Lower lobe of right lung (tissue), 2 donors: ENCODE results near the gene CNOT2. TPM values are rescaled to one million over a fixed set of nuclear protein-coding genes. Genes with fewer than 3 reads are reported as not detected.

Experiments used
- ATAC-seq, 2 donors: fragments of 200-7000 bp; cut with Tn5 transposase; one replicate each; pipeline ENCODE4 v1.9.1; 2020 to 2022; ENCODE audit warnings: mild to moderate bottlenecking in 2 of 2, moderate library complexity in 2 of 2
- DNase-seq: peaks from one replicate; pipeline ENCODE4 v3.0.0-alpha.2; 2020
- H3K27ac ChIP-seq: fragments of 200-600 bp; one replicate; pipeline ENCODE4 v1.8.0; 2022
- H3K27me3 ChIP-seq: fragments of 200-600 bp; one replicate; pipeline ENCODE4 v1.8.0; 2022; ENCODE audit warnings: low read depth
- H3K36me3 ChIP-seq: fragments of 200-600 bp; one replicate; pipeline ENCODE4 v1.8.0; 2022; ENCODE audit warnings: mild to moderate bottlenecking
- H3K4me1 ChIP-seq: fragments of 200-600 bp; one replicate; pipeline ENCODE4 v1.8.0; 2022
- H3K4me3 ChIP-seq: fragments of 200-600 bp; one replicate; pipeline ENCODE4 v1.8.0; 2022; ENCODE audit warnings: mild to moderate bottlenecking
- H3K9me3 ChIP-seq: fragments of 200-600 bp; one replicate; pipeline ENCODE4 v1.8.0; 2022
- intact Hi-C: fragments of 100-400 bp; cut with DNase I; formaldehyde crosslinking; loops from one replicate; pipeline ENCODE4 v1.11.0; 2022
- total RNA-seq: library from RNA; stranded (reverse); fragmentation: NEBNext Ultra II Directional; extraction: Animal tissue kit (Norgen Biotek cat#: 25700); gene quantifications from one replicate; pipeline ENCODE4 v1.2.1, GENCODE V29; 2021
- TF ChIP-seq, protein P1 (sequence below): fragments of 200-600 bp; IDR thresholded peaks from one replicate; pipeline ENCODE4 v1.8.0; 2022; ENCODE audit warnings: antibody characterized with exemption, mild to moderate bottlenecking
- donor health status: DM: no; HTN: yes; CAD: no; lungs with severe emphysema.

The CNOT2 gene
- total RNA-seq, 1 donor from 2014 or later, result 66.2 TPM

DNA sequence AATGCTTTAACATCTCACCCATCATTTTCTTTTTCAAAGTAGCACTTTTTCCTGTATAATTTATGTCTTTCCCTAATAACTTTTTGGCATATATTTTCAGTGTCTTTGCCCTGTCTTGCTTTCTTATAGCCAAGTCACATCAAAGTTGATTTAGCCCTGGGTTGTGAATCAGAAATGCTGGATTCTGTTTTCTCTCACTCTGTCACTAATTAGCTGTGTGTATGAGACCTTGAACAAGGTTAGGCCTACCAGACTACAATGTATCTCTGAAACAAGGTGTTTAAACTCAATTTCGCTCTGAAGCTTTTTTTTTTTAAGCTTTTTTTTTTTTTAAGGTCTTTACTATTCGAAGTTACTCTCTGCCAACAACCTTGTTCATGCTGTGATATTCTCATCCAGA is 25.7 kb downstream of the CNOT2 start:
- Histone ChIP-seq H3K36me3 (no peaks in the 10 kb centered on the region), H3K4me3 (no peak overlapping the region), H3K4me1 (peaks cover 31% of the 10 kb centered on the region), H3K27ac (no peak overlapping the region), H3K27me3 (no peaks in the 10 kb centered on the region), H3K9me3 (no peaks in the 10 kb centered on the region)
- ATAC-seq (no peak), DNase-seq (no peak)
- intact Hi-C loops, result no loop called here
- TF ChIP-seq, protein P1, sequence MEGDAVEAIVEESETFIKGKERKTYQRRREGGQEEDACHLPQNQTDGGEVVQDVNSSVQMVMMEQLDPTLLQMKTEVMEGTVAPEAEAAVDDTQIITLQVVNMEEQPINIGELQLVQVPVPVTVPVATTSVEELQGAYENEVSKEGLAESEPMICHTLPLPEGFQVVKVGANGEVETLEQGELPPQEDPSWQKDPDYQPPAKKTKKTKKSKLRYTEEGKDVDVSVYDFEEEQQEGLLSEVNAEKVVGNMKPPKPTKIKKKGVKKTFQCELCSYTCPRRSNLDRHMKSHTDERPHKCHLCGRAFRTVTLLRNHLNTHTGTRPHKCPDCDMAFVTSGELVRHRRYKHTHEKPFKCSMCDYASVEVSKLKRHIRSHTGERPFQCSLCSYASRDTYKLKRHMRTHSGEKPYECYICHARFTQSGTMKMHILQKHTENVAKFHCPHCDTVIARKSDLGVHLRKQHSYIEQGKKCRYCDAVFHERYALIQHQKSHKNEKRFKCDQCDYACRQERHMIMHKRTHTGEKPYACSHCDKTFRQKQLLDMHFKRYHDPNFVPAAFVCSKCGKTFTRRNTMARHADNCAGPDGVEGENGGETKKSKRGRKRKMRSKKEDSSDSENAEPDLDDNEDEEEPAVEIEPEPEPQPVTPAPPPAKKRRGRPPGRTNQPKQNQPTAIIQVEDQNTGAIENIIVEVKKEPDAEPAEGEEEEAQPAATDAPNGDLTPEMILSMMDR, result no peak

DNA sequence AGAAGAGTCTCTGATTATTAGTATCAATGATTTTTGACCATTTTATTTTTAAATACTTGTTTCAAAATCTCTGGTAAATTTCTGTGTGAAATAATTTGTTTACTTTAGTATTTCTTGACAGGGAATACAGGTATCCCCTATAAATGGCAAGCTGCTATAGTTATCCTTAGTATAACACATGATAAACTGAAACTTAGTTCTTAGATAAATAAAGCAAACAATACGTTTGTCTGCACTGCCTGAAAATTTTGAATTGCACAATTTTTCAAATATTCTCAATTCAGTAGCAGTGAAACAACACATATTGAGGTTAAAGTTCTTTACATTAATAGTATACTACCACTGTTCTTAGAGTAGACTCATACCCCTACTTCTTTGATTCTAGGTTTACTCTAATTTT is 26.9 kb downstream of the CNOT2 start:
- ATAC-seq (no peak), DNase-seq (no peak)
- H3K4me1 ChIP-seq, result peaks cover 31% of the 10 kb centered on the region
- intact Hi-C loops, result no loop called here
- H3K9me3 ChIP-seq, result no peaks in the 10 kb centered on the region
- no peak overlapping the region for H3K27ac ChIP-seq
- TF ChIP-seq, protein P1, result no peak
- H3K4me3 ChIP-seq, result no peak overlapping the region
- H3K36me3 ChIP-seq, result no peaks in the 10 kb centered on the region
- H3K27me3 ChIP-seq, result no peaks in the 10 kb centered on the region

DNA sequence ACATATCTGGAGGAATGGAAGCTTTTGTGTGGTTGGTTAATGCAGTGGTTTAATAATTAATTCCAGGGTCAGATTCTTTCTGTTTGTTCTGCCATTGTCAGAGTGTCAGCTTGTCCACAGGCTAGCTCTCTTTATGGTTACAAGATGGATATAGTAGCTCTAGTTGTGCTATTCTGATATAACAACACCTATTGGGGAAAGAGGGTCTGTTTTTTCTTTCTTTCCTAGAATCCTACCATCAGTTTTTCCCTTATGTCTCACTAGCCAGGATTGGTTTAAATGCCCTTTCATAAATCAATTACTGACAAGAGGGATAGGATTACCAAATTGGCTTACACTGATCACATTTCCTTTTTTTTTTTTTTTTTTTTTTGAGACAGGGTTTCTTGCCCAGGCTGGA is 27.8 kb downstream of the CNOT2 start:
- no peaks in the 10 kb centered on the region for H3K36me3 ChIP-seq

DNA sequence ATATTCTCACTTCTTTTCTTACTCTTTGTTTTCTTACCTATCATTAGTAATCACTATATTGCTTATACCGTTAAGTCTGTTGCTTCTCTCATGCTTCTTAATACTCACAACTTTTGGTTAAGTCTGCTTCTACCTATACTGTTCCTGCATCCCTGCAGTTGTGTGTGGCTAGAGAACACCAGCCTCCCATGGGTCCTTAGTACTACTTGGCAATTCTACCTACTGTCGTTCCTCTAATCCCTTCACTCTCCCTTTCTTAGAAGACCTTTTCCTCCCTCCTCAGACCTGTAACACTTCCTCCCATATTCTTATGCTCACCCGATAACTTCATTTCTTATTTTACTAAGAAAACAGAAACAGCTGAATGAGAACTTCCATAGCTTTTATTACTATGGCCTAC is 29.3 kb downstream of the CNOT2 start:
- ATAC-seq, result no peak
- intact Hi-C loops, result no loop called here
- TF ChIP-seq, protein P1, result no peak

More for the DNA sequence above, 27.8 kb downstream of the CNOT2 start:
- Histone ChIP-seq H3K4me3 (no peak overlapping the region), H3K27me3 (no peaks in the 10 kb centered on the region), H3K9me3 (no peaks in the 10 kb centered on the region), H3K4me1 (peaks cover 31% of the 10 kb centered on the region), H3K27ac (no peak overlapping the region)
- ATAC-seq (peak in 1 of 2 donors; percentile 51), DNase-seq (no peak)
- intact Hi-C loops, result no loop called here
- TF ChIP-seq, protein P1, result no peak

DNA sequence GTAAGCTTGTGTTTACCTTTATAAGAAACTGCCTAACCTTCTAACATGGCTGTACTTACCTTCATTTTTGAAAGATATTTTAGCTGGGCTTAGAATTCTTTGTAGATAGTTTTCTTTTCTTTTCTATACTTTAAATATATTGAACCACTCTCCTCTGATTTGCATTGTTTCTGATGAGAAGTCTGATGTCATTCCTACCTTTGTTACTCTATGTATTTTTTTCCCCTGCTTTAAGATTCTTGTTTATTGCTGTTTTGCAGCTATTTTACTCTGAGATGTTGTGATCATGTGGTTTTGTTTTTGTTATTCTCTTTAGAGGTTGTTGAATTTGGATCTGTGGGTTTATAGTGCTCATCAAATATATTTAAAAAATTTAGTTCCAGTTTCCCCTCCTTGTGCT is 31.8 kb downstream of the CNOT2 start:
- Histone ChIP-seq H3K4me3 (no peak overlapping the region), H3K27ac (no peak overlapping the region), H3K27me3 (no peaks in the 10 kb centered on the region), H3K4me1 (peaks cover 17% of the 10 kb centered on the region), H3K9me3 (no peaks in the 10 kb centered on the region), H3K36me3 (no peaks in the 10 kb centered on the region)
- intact Hi-C loops, result no loop called here
- TF ChIP-seq, protein P1, result no peak
- no peak for DNase-seq
- ATAC-seq, result no peak

More for the DNA sequence above, 29.3 kb downstream of the CNOT2 start:
- no peaks in the 10 kb centered on the region for H3K36me3 ChIP-seq
- H3K4me3 ChIP-seq, result no peak overlapping the region
- DNase-seq, result no peak
- no peaks in the 10 kb centered on the region for H3K27me3 ChIP-seq
- peaks cover 29% of the 10 kb centered on the region for H3K4me1 ChIP-seq
- no peaks in the 10 kb centered on the region for H3K9me3 ChIP-seq
- H3K27ac ChIP-seq, result no peak overlapping the region

DNA sequence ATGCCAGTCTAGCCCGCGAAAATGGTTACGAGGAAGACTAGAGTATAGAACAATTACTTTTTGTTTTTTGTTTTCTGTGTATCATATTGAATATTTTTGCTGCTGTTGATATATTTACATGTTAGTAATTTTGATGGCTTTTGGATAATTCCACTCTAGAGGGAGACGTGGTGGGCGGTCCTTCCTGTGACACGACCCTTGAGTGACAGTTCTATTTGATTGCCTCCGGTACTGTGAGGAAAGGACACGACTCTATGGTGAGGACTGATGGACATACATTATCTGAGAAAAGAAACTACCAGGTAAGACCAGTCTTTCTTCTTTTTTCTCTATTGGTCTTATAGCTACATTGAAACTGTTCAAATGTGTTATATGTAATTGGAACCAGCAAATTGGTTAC is 34.7 kb downstream of the CNOT2 start:
- intact Hi-C loops, result no loop called here
- H3K4me3 ChIP-seq, result no peak overlapping the region
- H3K9me3 ChIP-seq, result no peaks in the 10 kb centered on the region
- ATAC-seq, result no peak
- no peak for DNase-seq
- no peaks in the 10 kb centered on the region for H3K4me1 ChIP-seq
- H3K27me3 ChIP-seq, result no peaks in the 10 kb centered on the region
- TF ChIP-seq, protein P1, result no peak
- no peak overlapping the region for H3K27ac ChIP-seq
- peaks cover 7% of the 10 kb centered on the region for H3K36me3 ChIP-seq
